ENCODE measurements around the gene SERINC3. TPM values are rescaled to one million over a fixed set of nuclear protein-coding genes. Genes with fewer than 3 reads are reported as not detected.
A peak's percentile ranks its signal among the peaks of the same experiment; 100 is the strongest.

SERINC3 gene
- total and polyA plus RNA-seq, 2 of the 13 experiments (the other 11 are each of a cell fraction or from before 2014, with no cell fraction given) = 82.0 to 226 TPM

DNA sequence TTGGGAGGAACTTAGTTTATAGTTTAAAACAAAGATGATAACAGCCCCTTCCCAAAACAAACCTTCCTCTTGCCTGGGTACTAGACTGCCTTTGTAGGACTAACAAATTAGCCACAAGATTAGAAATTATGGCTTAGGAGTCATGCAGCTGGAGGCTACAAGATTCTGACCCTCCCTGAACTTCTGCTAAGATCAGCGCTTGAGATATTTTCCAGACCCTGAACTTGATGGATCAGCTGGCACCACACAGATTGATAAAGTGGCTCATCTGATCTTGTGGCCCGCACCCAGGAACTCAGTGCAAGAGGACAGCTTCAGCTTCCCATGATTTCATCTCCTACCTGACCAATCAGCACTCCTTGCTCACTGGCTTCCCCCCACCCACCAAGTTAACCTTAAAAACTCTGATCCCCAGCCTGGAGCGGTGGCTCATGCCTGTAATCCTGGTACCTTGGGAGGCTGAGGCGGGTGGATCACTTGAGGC is 5.9 kb upstream of the SERINC3 start (continued):
- TF ChIP-seq MAZ (IDR thresholded peaks at IDR 0.05; ENCODE audit: borderline replicate concordance, low read depth, low read length) (peak; percentile 10; the same call in 1 of the 2 replicates), MAZ (CRISPR knock-in tag; IDR thresholded peaks at IDR 0.05; ENCODE audit: low read depth) (peak; percentile 29; the same call in 1 of the 2 replicates), ZNF652 (CRISPR knock-in tag; IDR thresholded peaks at IDR 0.05; ENCODE audit: borderline replicate concordance, low read depth) (peak; percentile 93), PAX8 (CRISPR knock-in tag; IDR thresholded peaks at IDR 0.05; ENCODE audit: borderline replicate concordance) (no peak), SIX1 (CRISPR knock-in tag; IDR thresholded peaks at IDR 0.05; ENCODE audit: borderline replicate concordance) (no peak), ZNF501 (CRISPR knock-in tag; IDR thresholded peaks at IDR 0.05) (0 out of 2 replicates have a peak, but pooled peaks have one; percentile 7), KLF12 (CRISPR knock-in tag; IDR thresholded peaks at IDR 0.05; ENCODE audit: borderline replicate concordance) (0 out of 2 replicates have a peak, but pooled peaks have one; percentile 38), NCOA1 (CRISPR knock-in tag; IDR thresholded peaks at IDR 0.05) (peak; percentile 81; the same call in 1 of the 2 replicates), HOXA3 (CRISPR knock-in tag; IDR thresholded peaks at IDR 0.05) (0 out of 2 replicates have a peak, but pooled peaks have one; percentile 10)
- TF ChIP-seq, protein P1, sequence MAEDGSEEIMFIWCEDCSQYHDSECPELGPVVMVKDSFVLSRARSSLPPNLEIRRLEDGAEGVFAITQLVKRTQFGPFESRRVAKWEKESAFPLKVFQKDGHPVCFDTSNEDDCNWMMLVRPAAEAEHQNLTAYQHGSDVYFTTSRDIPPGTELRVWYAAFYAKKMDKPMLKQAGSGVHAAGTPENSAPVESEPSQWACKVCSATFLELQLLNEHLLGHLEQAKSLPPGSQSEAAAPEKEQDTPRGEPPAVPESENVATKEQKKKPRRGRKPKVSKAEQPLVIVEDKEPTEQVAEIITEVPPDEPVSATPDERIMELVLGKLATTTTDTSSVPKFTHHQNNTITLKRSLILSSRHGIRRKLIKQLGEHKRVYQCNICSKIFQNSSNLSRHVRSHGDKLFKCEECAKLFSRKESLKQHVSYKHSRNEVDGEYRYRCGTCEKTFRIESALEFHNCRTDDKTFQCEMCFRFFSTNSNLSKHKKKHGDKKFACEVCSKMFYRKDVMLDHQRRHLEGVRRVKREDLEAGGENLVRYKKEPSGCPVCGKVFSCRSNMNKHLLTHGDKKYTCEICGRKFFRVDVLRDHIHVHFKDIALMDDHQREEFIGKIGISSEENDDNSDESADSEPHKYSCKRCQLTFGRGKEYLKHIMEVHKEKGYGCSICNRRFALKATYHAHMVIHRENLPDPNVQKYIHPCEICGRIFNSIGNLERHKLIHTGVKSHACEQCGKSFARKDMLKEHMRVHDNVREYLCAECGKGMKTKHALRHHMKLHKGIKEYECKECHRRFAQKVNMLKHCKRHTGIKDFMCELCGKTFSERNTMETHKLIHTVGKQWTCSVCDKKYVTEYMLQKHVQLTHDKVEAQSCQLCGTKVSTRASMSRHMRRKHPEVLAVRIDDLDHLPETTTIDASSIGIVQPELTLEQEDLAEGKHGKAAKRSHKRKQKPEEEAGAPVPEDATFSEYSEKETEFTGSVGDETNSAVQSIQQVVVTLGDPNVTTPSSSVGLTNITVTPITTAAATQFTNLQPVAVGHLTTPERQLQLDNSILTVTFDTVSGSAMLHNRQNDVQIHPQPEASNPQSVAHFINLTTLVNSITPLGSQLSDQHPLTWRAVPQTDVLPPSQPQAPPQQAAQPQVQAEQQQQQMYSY (CRISPR knock-in tag; IDR thresholded peaks at IDR 0.05) = peak; percentile 10; the same call in 1 of the 2 replicates
- TF ChIP-seq, protein P2, sequence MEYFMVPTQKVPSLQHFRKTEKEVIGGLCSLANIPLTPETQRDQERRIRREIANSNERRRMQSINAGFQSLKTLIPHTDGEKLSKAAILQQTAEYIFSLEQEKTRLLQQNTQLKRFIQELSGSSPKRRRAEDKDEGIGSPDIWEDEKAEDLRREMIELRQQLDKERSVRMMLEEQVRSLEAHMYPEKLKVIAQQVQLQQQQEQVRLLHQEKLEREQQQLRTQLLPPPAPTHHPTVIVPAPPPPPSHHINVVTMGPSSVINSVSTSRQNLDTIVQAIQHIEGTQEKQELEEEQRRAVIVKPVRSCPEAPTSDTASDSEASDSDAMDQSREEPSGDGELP (IDR thresholded peaks at IDR 0.05; ENCODE audit: borderline replicate concordance, low read depth) = peak; percentile 71; the same call in 1 of the 2 replicates
- TF ChIP-seq, protein P3, sequence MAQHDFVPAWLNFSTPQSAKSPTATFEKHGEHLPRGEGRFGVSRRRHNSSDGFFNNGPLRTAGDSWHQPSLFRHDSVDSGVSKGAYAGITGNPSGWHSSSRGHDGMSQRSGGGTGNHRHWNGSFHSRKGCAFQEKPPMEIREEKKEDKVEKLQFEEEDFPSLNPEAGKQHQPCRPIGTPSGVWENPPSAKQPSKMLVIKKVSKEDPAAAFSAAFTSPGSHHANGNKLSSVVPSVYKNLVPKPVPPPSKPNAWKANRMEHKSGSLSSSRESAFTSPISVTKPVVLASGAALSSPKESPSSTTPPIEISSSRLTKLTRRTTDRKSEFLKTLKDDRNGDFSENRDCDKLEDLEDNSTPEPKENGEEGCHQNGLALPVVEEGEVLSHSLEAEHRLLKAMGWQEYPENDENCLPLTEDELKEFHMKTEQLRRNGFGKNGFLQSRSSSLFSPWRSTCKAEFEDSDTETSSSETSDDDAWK (CRISPR knock-in tag; IDR thresholded peaks at IDR 0.05) = no peak
- TF ChIP-seq, protein P4, sequence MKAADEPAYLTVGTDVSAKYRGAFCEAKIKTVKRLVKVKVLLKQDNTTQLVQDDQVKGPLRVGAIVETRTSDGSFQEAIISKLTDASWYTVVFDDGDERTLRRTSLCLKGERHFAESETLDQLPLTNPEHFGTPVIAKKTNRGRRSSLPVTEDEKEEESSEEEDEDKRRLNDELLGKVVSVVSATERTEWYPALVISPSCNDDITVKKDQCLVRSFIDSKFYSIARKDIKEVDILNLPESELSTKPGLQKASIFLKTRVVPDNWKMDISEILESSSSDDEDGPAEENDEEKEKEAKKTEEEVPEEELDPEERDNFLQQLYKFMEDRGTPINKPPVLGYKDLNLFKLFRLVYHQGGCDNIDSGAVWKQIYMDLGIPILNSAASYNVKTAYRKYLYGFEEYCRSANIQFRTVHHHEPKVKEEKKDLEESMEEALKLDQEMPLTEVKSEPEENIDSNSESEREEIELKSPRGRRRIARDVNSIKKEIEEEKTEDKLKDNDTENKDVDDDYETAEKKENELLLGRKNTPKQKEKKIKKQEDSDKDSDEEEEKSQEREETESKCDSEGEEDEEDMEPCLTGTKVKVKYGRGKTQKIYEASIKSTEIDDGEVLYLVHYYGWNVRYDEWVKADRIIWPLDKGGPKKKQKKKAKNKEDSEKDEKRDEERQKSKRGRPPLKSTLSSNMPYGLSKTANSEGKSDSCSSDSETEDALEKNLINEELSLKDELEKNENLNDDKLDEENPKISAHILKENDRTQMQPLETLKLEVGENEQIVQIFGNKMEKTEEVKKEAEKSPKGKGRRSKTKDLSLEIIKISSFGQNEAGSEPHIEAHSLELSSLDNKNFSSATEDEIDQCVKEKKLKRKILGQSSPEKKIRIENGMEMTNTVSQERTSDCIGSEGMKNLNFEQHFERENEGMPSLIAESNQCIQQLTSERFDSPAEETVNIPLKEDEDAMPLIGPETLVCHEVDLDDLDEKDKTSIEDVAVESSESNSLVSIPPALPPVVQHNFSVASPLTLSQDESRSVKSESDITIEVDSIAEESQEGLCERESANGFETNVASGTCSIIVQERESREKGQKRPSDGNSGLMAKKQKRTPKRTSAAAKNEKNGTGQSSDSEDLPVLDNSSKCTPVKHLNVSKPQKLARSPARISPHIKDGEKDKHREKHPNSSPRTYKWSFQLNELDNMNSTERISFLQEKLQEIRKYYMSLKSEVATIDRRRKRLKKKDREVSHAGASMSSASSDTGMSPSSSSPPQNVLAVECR (CRISPR knock-in tag; IDR thresholded peaks at IDR 0.05; ENCODE audit: borderline replicate concordance) = peak; percentile 56; the same call in 1 of the 2 replicates
- TF ChIP-seq, protein P5, sequence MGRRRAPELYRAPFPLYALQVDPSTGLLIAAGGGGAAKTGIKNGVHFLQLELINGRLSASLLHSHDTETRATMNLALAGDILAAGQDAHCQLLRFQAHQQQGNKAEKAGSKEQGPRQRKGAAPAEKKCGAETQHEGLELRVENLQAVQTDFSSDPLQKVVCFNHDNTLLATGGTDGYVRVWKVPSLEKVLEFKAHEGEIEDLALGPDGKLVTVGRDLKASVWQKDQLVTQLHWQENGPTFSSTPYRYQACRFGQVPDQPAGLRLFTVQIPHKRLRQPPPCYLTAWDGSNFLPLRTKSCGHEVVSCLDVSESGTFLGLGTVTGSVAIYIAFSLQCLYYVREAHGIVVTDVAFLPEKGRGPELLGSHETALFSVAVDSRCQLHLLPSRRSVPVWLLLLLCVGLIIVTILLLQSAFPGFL (CRISPR knock-in tag; IDR thresholded peaks at IDR 0.05) = no peak
